ENCODE results near the gene SULT1A1.

- TF ChIP-seq CTCF (IDR thresholded peaks at IDR 0.05) (no peak), POLR2A (IDR thresholded peaks at IDR 0.05) (no peak)
Measured at GRCh38 chr16:28586466-28586865, 23.4 kb downstream of the SULT1A1 start.
